ENCODE data around the gene GRK5.

The GRK5 gene

DNA sequence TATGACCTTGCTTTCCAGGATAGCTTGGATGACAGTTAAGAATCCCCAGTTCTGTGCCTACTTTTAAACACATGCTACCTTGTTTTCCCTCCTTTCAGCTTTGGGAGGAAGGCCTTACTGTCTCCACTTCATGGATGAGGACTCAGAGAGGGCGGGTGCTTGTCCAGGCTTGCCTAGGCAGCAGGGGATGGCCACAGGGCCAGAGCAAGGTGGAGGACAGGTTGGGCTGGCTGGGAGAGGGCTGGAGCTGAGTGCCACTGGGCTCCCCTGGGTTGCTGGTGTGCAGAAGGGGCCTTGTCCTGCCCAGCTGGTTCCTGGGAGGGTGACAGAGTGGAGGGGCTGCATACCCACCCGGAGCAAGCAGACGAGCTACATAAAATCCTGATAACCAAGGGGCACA is 117.8 kb downstream of the GRK5 start:
- peak; percentile 62 for DNase-seq (ENCODE audit: low spot score)
- TF ChIP-seq, protein P1, sequence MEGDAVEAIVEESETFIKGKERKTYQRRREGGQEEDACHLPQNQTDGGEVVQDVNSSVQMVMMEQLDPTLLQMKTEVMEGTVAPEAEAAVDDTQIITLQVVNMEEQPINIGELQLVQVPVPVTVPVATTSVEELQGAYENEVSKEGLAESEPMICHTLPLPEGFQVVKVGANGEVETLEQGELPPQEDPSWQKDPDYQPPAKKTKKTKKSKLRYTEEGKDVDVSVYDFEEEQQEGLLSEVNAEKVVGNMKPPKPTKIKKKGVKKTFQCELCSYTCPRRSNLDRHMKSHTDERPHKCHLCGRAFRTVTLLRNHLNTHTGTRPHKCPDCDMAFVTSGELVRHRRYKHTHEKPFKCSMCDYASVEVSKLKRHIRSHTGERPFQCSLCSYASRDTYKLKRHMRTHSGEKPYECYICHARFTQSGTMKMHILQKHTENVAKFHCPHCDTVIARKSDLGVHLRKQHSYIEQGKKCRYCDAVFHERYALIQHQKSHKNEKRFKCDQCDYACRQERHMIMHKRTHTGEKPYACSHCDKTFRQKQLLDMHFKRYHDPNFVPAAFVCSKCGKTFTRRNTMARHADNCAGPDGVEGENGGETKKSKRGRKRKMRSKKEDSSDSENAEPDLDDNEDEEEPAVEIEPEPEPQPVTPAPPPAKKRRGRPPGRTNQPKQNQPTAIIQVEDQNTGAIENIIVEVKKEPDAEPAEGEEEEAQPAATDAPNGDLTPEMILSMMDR (conservative IDR thresholded peaks at IDR 0.05; ENCODE audit: low read depth): no peak
- no peak overlapping the region for H3K27ac ChIP-seq
- ChIA-PET POLR2A (ENCODE audit: low non-redundant PET) (no interaction called here), CTCF (no interaction called here)

DNA sequence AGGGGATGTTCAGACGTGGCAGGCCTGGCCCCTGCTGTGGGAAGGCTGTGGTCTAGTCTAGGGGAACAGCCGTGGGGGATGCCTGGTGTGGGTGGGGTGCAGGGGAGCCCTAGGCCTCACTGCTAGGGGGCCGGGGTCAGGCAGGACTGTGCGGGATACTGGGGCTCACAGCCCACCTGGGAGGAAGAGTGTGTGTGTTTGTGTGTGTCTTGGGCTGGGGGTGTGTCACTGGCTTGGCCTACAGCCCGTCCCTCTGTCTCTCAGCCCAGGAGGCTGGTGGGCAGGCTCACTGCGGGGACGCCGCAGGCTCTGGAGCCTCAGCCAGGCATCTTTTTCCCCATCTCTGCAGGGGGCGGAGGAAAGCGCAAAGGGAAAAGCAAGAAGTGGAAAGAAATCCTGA is 118.8 kb downstream of the GRK5 start:
- CTCF ChIA-PET: no interaction called here
- POLR2A ChIA-PET (ENCODE audit: low non-redundant PET): no interaction called here
- no peak for DNase-seq (ENCODE audit: low spot score)
- no peak overlapping the region for H3K27ac ChIP-seq
- TF ChIP-seq, protein P1 (conservative IDR thresholded peaks at IDR 0.05; ENCODE audit: low read depth): no peak

DNA sequence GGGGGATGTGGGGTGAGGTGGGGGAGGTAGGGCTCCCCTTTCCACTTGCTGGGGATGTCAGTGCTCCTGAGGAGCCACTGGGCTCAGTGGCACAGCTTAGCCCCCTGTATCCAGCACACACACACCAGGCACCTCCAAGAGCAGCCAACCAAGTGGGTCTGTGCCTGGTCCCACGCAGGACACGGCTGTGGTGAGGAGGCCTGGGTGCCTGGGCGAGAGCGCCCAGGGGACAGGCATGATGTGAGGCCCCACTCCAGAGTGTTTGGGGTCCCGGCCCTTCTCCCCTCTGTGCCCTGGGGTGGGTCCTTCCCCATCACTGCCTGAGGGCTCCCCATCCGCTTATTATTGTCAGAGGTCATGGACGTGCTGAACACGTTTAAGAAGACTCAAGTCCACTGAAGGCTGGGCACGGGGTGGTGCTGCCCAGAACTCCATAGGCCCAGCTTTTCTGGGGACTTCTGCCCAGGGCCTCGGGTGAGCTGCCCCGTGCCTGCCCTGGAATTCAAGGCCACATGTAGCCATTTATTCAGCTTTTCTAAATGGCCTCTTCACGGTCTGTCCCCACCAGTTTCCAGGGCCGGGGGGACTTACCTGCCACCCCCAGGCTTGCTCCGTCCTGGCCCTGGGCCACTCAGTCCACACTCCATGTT is 119.8 kb downstream of the GRK5 start:
- POLR2A ChIA-PET (ENCODE audit: low non-redundant PET): no interaction called here
- TF ChIP-seq, protein P1 (conservative IDR thresholded peaks at IDR 0.05; ENCODE audit: low read depth): no peak
- DNase-seq (ENCODE audit: low spot score): no peak
- H3K27ac ChIP-seq: no peak overlapping the region
- CTCF ChIA-PET: interaction anchor here (0.6 to 1.0 kb wide), 2 partner anchors 116 to 606 kb away, joined by 3 read pairs; no protein-coding TSS in a partner anchor

DNA sequence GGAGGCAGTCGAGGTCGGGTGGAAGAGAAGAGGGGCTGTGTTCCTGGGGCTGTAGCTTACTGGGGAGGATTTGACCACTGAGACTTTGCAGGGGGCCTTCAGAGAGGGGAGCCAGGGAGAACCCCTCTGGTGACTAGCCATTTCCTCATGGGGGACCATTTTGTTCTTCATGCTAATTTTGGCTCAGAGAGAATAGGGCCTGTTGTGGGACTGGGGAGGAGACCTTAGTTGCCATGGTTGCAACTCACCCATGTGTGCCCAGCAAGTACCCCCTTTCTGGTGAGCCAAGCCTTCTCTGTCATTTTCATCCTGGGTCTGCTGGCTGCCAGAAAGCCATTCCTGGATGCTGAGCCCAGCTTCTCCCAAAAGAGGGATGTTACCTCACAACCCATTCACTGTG is 120.9 kb downstream of the GRK5 start:
- TF ChIP-seq, protein P1 (conservative IDR thresholded peaks at IDR 0.05; ENCODE audit: low read depth): no peak
- no peak for DNase-seq (ENCODE audit: low spot score)
- no peak overlapping the region for H3K27ac ChIP-seq
- CTCF ChIA-PET: no interaction called here
- POLR2A ChIA-PET (ENCODE audit: low non-redundant PET): no interaction called here

GRCh38 chr10:119330342-119330741 is 123.0 kb downstream of the GRK5 start:
- ChIA-PET POLR2A (ENCODE audit: low non-redundant PET) (no interaction called here), CTCF (interaction anchor here (0.6 to 0.7 kb wide), 3 partner anchors 13 to 26 kb away, joined by 3 to 5 read pairs (median 3); no protein-coding TSS in a partner anchor)
- H3K27ac ChIP-seq: no peak overlapping the region
- DNase-seq (ENCODE audit: low spot score): no peak
- TF ChIP-seq, protein P1 (conservative IDR thresholded peaks at IDR 0.05; ENCODE audit: low read depth): no peak

DNA sequence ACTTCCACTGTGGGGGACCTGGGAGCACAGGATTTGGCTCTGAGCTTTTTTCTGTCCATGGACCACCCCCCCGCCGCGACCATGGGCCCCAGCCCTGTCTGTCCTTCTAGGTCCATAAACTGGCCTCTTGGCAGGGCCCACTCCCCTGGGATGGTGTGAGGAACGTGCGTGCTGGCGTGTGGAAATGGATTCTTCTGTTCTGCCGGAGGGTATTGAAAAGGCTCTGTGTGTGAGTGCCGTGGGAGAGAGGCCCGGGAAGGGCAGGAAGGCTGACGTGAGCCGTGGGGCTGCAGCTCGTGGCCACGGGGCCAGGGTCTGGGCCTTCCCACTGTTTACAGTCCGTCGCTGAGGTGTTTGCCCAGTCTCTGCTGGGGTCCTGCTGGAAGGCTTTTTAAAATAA is 123.7 kb downstream of the GRK5 start:
- POLR2A ChIA-PET (ENCODE audit: low non-redundant PET): no interaction called here
- CTCF ChIA-PET: interaction anchor here (0.6 to 0.7 kb wide), 3 partner anchors 8 to 27 kb away, joined by 3 read pairs; no protein-coding TSS in a partner anchor
- no peak for DNase-seq (ENCODE audit: low spot score)
- no peak overlapping the region for H3K27ac ChIP-seq
- TF ChIP-seq, protein P1 (conservative IDR thresholded peaks at IDR 0.05; ENCODE audit: low read depth): no peak
